Neural crest cell (in vitro differentiated cells): ENCODE results near the gene BCL7B. TPM values are rescaled to one million over a fixed set of nuclear protein-coding genes. Genes with fewer than 3 reads are reported as not detected.
"Not testable (repeated sequence)": the region's sequence is repeated elsewhere in the genome, so short reads cannot be mapped to it uniquely, and the experiment has no call there.

Source experiments
- DNase-seq: peaks from one replicate; pipeline ENCODE4 v3.0.0; 2021; ENCODE audit warnings: low read depth, mixed read lengths, low spot score
- H3K27ac Mint-ChIP-seq: one replicate; pipeline ENCODE4 v1.8.0; 2021; ENCODE audit warnings: mild to moderate bottlenecking, mixed read lengths; ENCODE audit not compliant: unreplicated experiment
- H3K27me3 Mint-ChIP-seq: 2 replicates; pipeline ENCODE4 v1.8.0; 2021; ENCODE audit warnings: low read depth, mild to moderate bottlenecking, mixed read lengths
- H3K36me3 Mint-ChIP-seq: 2 replicates; pipeline ENCODE4 v1.8.0; 2021; ENCODE audit warnings: low read depth, mild to moderate bottlenecking, mixed read lengths
- H3K4me1 Mint-ChIP-seq: 2 replicates; pipeline ENCODE4 v1.8.0; 2021; ENCODE audit warnings: mixed read lengths
- H3K4me3 Mint-ChIP-seq: one replicate; pipeline ENCODE4 v1.8.0; 2021; ENCODE audit warnings: mild to moderate bottlenecking, mixed read lengths
- H3K9me3 Mint-ChIP-seq: 2 replicates; pipeline ENCODE4 v1.8.0; 2021; ENCODE audit warnings: mixed read lengths
- CTCF ChIP-seq: fragments of 200-600 bp; sonication (generic); conservative IDR thresholded peaks from 2 replicates; pipeline ENCODE4 v1.5.0; 2021; ENCODE audit warnings: antibody characterized with exemption, mild to moderate bottlenecking
- total RNA-seq: library from RNA; stranded (reverse); gene quantifications from 2 replicates; pipeline ENCODE4 v1.2.1, GENCODE V29; 2021

BCL7B gene
- total RNA-seq, 1 donor from 2014 or later: 51.6 TPM

- no peak overlapping the region for H3K4me3 Mint-ChIP-seq
- H3K36me3 Mint-ChIP-seq: no peaks in the 10 kb centered on the region
- H3K4me1 Mint-ChIP-seq: no peaks in the 10 kb centered on the region
- no peak overlapping the region for H3K27ac Mint-ChIP-seq
- H3K27me3 Mint-ChIP-seq: peaks cover 8% of the 10 kb centered on the region
- H3K9me3 Mint-ChIP-seq: no peaks in the 10 kb centered on the region
- DNase-seq: no peak
- TF ChIP-seq CTCF: no peak
Measured at GRCh38 chr7:73593207-73594045, 35.9 kb upstream of the BCL7B start.

- peaks cover 3% of the 10 kb centered on the region for H3K27me3 Mint-ChIP-seq
Measured at GRCh38 chr7:73586911-73587310, 29.4 kb upstream of the BCL7B start.

GRCh38 chr7:73585196-73585595, 27.7 kb upstream of the BCL7B start:
- Mint-ChIP-seq H3K27ac (no peak overlapping the region), H3K36me3 (no peaks in the 10 kb centered on the region), H3K4me3 (no peak overlapping the region), H3K27me3 (peaks cover 3% of the 10 kb centered on the region), H3K9me3 (no peaks in the 10 kb centered on the region), H3K4me1 (peaks cover 5% of the 10 kb centered on the region)
- DNase-seq: no peak
- TF ChIP-seq CTCF: no peak

More at GRCh38 chr7:73586911-73587310, 29.4 kb upstream of the BCL7B start:
- H3K4me3 Mint-ChIP-seq: no peak overlapping the region
- H3K4me1 Mint-ChIP-seq: peaks cover 2% of the 10 kb centered on the region
- no peaks in the 10 kb centered on the region for H3K36me3 Mint-ChIP-seq
- TF ChIP-seq CTCF: no peak
- no peaks in the 10 kb centered on the region for H3K9me3 Mint-ChIP-seq
- DNase-seq: no peak
- H3K27ac Mint-ChIP-seq: no peak overlapping the region

- no peak for TF ChIP-seq CTCF
- Mint-ChIP-seq H3K27ac (no peak overlapping the region), H3K4me1 (peaks cover 16% of the 10 kb centered on the region), H3K36me3 (no peaks in the 10 kb centered on the region), H3K4me3 (no peak overlapping the region), H3K9me3 (no peaks in the 10 kb centered on the region), H3K27me3 (peaks cover 3% of the 10 kb centered on the region)
- no peak for DNase-seq
Measured at GRCh38 chr7:73582664-73583202, 25.2 kb upstream of the BCL7B start.

GRCh38 chr7:73581006-73581405, 23.5 kb upstream of the BCL7B start:
- not testable (repeated sequence) for DNase-seq, H3K27me3 Mint-ChIP-seq, H3K36me3 Mint-ChIP-seq, H3K9me3 Mint-ChIP-seq, H3K4me3 Mint-ChIP-seq, H3K27ac Mint-ChIP-seq
- peaks cover 29% of the 10 kb centered on the region for H3K4me1 Mint-ChIP-seq
